RWPE2 (cell line): ENCODE data around the gene TBC1D2B.

Source experiments
- ATAC-seq: fragments of 200-7000 bp; cut with Tn5 transposase; 3 replicates; pipeline ENCODE4 v1.9.1; 2021; ENCODE audit warnings: low read depth
- DNase-seq: peaks from one replicate; pipeline ENCODE4 v3.0.0-alpha.2; 2020; ENCODE audit warnings: low spot score
- H3K27ac ChIP-seq: fragments of 450-650 bp; 2 replicates; pipeline ENCODE4 v1.5.1; 2017; ENCODE audit warnings: mild to moderate bottlenecking; ENCODE audit not compliant: poor library complexity, severe bottlenecking
- H3K27me3 ChIP-seq: fragments of 250-450 bp; sonication (Bioruptor Pico); 2 replicates; pipeline ENCODE4 v1.5.1; 2021; ENCODE audit warnings: mild to moderate bottlenecking, moderate library complexity; ENCODE audit not compliant: insufficient read depth, poor library complexity, severe bottlenecking
- H3K36me3 ChIP-seq: fragments of 250-450 bp; sonication (Bioruptor Pico); 2 replicates; pipeline ENCODE4 v1.5.1; 2020; ENCODE audit warnings: low read depth, mild to moderate bottlenecking, moderate library complexity
- H3K4me1 ChIP-seq: fragments of 250-450 bp; sonication (Bioruptor Pico); 2 replicates; pipeline ENCODE4 v1.5.1; 2021; ENCODE audit warnings: mild to moderate bottlenecking, moderate library complexity; ENCODE audit not compliant: insufficient read depth, poor library complexity, severe bottlenecking
- H3K4me3 ChIP-seq: fragments of 250-450 bp; sonication (Bioruptor Pico); 2 replicates; pipeline ENCODE4 v1.5.1; 2021; ENCODE audit warnings: mild to moderate bottlenecking, moderate library complexity; ENCODE audit not compliant: severe bottlenecking
- H3K9me3 ChIP-seq: fragments of 250-450 bp; sonication (Bioruptor Pico); 2 replicates; pipeline ENCODE4 v1.5.1; 2021; ENCODE audit warnings: mild to moderate bottlenecking, moderate library complexity; ENCODE audit not compliant: severe bottlenecking
- TF ChIP-seq, protein P1 (sequence below): fragments of 450-650 bp; IDR thresholded peaks from one replicate; pipeline ENCODE4 v1.5.1; 2017; ENCODE audit warnings: mild to moderate bottlenecking, moderate library complexity; ENCODE audit not compliant: poor library complexity, severe bottlenecking

Gene TBC1D2B

DNA sequence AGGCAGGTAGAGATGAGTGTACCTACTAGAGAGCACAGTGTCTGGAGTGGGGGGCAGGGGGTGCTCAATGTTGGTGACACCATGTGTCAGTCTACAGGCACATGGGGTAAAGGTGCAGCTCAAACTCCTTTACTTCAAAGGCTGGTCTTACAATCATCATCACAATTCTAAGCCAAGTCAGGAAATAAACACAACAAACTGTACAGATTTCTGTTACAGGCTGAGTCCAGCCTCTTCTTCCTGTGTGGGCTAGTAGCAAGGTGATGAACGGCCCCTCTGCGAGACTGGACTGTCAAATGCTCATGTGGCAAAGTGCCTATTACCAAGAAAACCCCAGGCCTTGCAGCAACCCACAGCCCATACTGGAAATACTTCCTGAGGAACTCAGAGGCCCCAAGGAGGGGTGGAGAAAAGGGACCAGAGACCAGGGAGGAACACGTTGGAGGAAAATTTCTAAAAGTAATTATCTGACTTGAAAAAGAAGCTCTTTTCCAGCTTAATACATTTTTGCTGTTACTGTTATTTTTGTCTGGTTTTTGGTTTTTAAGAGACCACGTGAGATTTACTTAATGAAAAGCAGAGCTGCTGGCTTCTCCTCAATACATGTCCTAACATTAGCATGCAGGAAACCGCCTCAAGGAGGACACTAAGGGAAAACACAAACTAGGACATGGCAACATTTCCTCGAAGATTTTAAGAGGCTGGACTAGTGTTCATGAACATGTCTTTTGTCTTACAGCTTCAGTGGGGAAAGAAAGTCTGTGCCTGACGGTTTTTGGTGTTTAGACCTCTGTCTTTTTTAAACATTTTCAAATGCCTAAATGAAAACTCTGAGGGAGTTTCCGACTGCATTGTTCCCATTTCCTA lies 29.5 kb downstream of the TBC1D2B start:
- TF ChIP-seq, protein P1, sequence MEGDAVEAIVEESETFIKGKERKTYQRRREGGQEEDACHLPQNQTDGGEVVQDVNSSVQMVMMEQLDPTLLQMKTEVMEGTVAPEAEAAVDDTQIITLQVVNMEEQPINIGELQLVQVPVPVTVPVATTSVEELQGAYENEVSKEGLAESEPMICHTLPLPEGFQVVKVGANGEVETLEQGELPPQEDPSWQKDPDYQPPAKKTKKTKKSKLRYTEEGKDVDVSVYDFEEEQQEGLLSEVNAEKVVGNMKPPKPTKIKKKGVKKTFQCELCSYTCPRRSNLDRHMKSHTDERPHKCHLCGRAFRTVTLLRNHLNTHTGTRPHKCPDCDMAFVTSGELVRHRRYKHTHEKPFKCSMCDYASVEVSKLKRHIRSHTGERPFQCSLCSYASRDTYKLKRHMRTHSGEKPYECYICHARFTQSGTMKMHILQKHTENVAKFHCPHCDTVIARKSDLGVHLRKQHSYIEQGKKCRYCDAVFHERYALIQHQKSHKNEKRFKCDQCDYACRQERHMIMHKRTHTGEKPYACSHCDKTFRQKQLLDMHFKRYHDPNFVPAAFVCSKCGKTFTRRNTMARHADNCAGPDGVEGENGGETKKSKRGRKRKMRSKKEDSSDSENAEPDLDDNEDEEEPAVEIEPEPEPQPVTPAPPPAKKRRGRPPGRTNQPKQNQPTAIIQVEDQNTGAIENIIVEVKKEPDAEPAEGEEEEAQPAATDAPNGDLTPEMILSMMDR = no peak
- Histone ChIP-seq H3K9me3 (no peaks in the 10 kb centered on the region), H3K36me3 (peaks cover 75% of the 10 kb centered on the region), H3K27me3 (no peaks in the 10 kb centered on the region), H3K4me3 (no peak overlapping the region), H3K4me1 (peaks cover 4% of the 10 kb centered on the region), H3K27ac (no peak overlapping the region)
- DNase-seq = no peak
- ATAC-seq = no peak

DNA sequence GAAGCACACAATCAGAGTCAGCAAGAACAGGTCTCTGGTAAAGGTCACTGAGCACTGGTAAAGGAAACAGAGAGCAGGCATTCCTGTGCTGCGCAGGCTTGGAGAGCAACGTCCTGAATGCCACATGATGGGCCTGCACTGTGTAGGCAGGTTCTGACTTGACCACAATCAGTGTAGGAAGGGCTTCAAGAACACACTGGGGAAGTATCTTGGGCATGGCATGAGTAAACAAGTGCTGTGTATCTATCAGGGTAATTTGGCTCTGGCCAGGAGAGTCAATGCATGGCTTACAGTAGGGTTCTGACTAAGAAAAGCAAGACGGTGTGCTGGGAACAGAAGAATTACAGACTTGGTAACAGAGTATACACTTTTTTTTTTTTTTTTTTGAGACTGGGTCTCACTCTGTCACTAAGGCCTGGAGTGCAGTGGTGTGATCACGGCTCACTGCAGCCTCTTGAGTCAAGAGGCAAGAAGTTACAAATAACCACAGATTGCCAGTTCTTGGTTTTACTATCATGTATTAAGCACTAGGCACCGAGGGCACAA lies 30.6 kb downstream of the TBC1D2B start:
- no peak for ATAC-seq
- H3K36me3 ChIP-seq = peaks cover 78% of the 10 kb centered on the region
- no peaks in the 10 kb centered on the region for H3K4me1 ChIP-seq

DNA sequence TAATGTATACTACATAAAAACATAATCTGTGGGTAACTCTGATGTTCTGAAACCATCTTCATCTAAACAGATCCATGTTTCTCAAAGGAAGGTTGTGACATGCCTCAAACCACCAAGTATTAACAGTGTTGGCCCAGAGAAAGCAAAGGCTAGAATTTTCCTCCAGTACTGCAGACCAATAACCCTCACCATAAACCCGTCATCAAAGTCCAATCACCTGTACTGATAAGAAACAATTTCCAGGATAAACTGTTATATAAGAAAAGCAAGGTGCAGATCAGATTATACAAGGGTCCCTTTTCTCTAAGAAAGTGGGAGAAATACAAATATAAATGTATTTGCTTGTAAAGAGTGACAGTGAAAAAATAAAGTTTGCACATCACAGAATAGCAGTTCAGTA lies 32.3 kb downstream of the TBC1D2B start:
- Histone ChIP-seq H3K4me3 (no peak overlapping the region), H3K27ac (no peak overlapping the region), H3K36me3 (peaks cover 80% of the 10 kb centered on the region), H3K27me3 (no peaks in the 10 kb centered on the region), H3K4me1 (no peaks in the 10 kb centered on the region), H3K9me3 (no peaks in the 10 kb centered on the region)
- no peak for ATAC-seq
- no peak for DNase-seq
- TF ChIP-seq, protein P1 = no peak

More for the DNA sequence above, 30.6 kb downstream of the TBC1D2B start:
- H3K27ac ChIP-seq = no peak overlapping the region
- H3K27me3 ChIP-seq = no peaks in the 10 kb centered on the region
- TF ChIP-seq, protein P1 = no peak
- no peak overlapping the region for H3K4me3 ChIP-seq
- H3K9me3 ChIP-seq = no peaks in the 10 kb centered on the region
- DNase-seq = no peak

DNA sequence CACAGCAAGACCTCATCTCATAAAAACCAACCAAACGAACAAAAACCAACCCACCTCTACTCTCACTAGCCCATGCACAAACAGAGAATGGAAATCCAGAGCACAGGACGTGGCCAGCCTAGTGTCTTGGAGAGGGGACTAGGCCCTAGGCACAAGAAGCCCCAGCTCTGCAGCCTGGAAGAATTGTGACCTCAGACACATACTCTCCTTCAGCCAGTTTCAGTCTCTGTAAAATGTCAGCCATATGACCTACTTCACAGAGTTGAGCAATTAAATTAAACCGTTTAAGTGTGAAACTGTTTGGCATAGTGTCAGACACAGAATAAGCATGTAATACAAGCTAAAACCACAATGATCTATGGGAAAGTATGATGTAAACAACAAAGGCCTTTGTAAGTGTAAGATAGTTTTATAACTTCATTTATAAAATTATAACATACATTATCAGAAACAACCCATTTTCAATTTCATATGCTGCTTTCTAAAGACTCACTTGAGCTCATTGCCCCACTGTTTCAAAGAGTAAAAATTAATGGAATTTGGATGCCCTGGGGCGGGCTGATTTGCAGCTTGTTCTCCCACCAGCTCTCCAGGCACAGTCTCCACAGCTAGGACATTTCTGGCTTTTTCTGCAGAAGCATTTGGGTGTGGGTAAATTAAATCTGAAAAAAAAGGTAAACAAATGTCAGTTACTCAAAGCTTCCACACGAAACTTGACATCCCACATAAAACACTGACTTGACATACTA lies 32.9 kb downstream of the TBC1D2B start:
- no peak for DNase-seq
- ATAC-seq = no peak
- no peak overlapping the region for H3K27ac ChIP-seq
- H3K9me3 ChIP-seq = no peaks in the 10 kb centered on the region
- no peak overlapping the region for H3K4me3 ChIP-seq
- H3K36me3 ChIP-seq = peaks cover 78% of the 10 kb centered on the region
- TF ChIP-seq, protein P1 = no peak
- no peaks in the 10 kb centered on the region for H3K27me3 ChIP-seq
- no peaks in the 10 kb centered on the region for H3K4me1 ChIP-seq
